B cell (primary cell): ENCODE results near the gene STAU1. TPM values are rescaled to one million over a fixed set of nuclear protein-coding genes. Genes with fewer than 3 reads are reported as not detected.

Experiments
- ATAC-seq: fragments of 200-7000 bp; cut with Tn5 transposase; one replicate; pipeline ENCODE4 v1.10.0; 2021; ENCODE audit warnings: low read depth, mild to moderate bottlenecking, moderate number of reproducible peaks, moderate library complexity
- CTCF ChIA-PET: fragments of 350-600 bp; sonication (Branson Sonifier 250); formaldehyde crosslinking; loops from one replicate; lab custom pipeline; 2021; ENCODE audit warnings: antibody characterized with exemption, inconsistent platforms; lab: Charles Lee
- POLR2A ChIA-PET: fragments of 350-600 bp; sonication (Branson Sonifier 250); formaldehyde crosslinking; loops from one replicate; lab custom pipeline; 2021; ENCODE audit warnings: antibody characterized with exemption; lab: Charles Lee
- DNase-seq: peaks from one replicate; pipeline ENCODE4 v3.0.0; 2013
- H2AFZ ChIP-seq: 2 replicates; pipeline ENCODE4 v1.6.1; 2012; ENCODE audit warnings: mild to moderate bottlenecking, low read depth, low read length; ENCODE audit not compliant: insufficient read depth, poor library complexity, severe bottlenecking
- H3K27ac ChIP-seq, 2 donors: 1 replicate in 1 of 2; 2 replicates in 1 of 2; pipeline ENCODE4 v1.5.1; 2012 to 2013; ENCODE audit warnings: low read length in 2 of 2, mild to moderate bottlenecking in 2 of 2, moderate library complexity in 1 of 2
- H3K27me3 ChIP-seq, 4 experiments: fragments of 200-600 bp in 1 of 4; sonication (generic) in 1 of 4; replicated peaks in 1 of 4; 1 replicate in 2 of 4; 2 replicates in 2 of 4; pipeline versions ENCODE4 v1.6.1 to v1.7.0; 2013 to 2016; ENCODE audit warnings: low read length in 3 of 4, mild to moderate bottlenecking in 2 of 4, mixed read lengths in 1 of 4, moderate library complexity in 1 of 4; ENCODE audit not compliant: insufficient read depth in 4 of 4, control insufficient read depth in 3 of 4; ENCODE audit errors: control extremely low read depth in 1 of 4
- H3K36me3 ChIP-seq, 2 experiments: replicated peaks in 1 of 2; 1 replicate in 1 of 2; 2 replicates in 1 of 2; pipeline versions ENCODE4 v1.6.1 to v1.7.1; 2013; ENCODE audit warnings: low read length in 1 of 2; ENCODE audit not compliant: insufficient read depth in 2 of 2, control insufficient read depth in 1 of 2; ENCODE audit errors: control extremely low read depth in 1 of 2, extremely low read depth in 1 of 2
- H3K4me1 ChIP-seq, 2 donors: fragments of 200-600 bp in 1 of 2; sonication (generic) in 1 of 2; 1 replicate in 1 of 2; 2 replicates in 1 of 2; pipeline versions ENCODE4 v1.5.1 to v1.6.1; 2013 to 2017; ENCODE audit warnings: low read length in 2 of 2; ENCODE audit not compliant: control insufficient read depth in 2 of 2, insufficient read depth in 2 of 2
- H3K4me2 ChIP-seq: replicated peaks from 2 replicates; pipeline ENCODE3; 2012; ENCODE audit warnings: mild to moderate bottlenecking, low read depth, low read length; ENCODE audit not compliant: poor library complexity, severe bottlenecking
- H3K4me3 ChIP-seq, 5 experiments: fragments of 200-600 bp in 1 of 5; sonication (generic) in 1 of 5; 1 replicate in 3 of 5; 2 replicates in 2 of 5; pipeline versions ENCODE4 v1.5.1 to v1.7.0; 2011 to 2016; ENCODE audit warnings: low read length in 4 of 5, mild to moderate bottlenecking in 4 of 5, low read depth in 2 of 5, control low read depth in 1 of 5, moderate library complexity in 1 of 5; ENCODE audit not compliant: insufficient read depth in 1 of 5; ENCODE audit errors: control extremely low read depth in 1 of 5, extremely low read depth in 1 of 5
- H3K79me2 ChIP-seq: fragments of 200-600 bp; sonication (generic); one replicate; pipeline ENCODE4 v1.6.0; 2016; ENCODE audit warnings: low read length; ENCODE audit not compliant: control insufficient read depth, insufficient read depth
- H3K9ac ChIP-seq: fragments of 200-600 bp; sonication (generic); 2 replicates; pipeline ENCODE4 v1.6.1; 2017; ENCODE audit warnings: mild to moderate bottlenecking, low read length, moderate library complexity
- H3K9me3 ChIP-seq, 3 donors: one replicate each; pipeline versions ENCODE4 v1.6.1 to v1.7.1; 2013; ENCODE audit warnings: low read length in 2 of 3; ENCODE audit not compliant: control insufficient read depth in 2 of 3, insufficient read depth in 1 of 3; ENCODE audit errors: control extremely low read depth in 1 of 3
- H4K20me1 ChIP-seq: 2 replicates; pipeline ENCODE4 v1.6.0; 2012; ENCODE audit warnings: mild to moderate bottlenecking, low read length; ENCODE audit not compliant: insufficient read depth, control insufficient read depth, poor library complexity, severe bottlenecking
- H3K27ac Mint-ChIP-seq: one replicate; pipeline ENCODE4 v1.8.0; 2021; ENCODE audit warnings: mixed read lengths
- H3K27me3 Mint-ChIP-seq: one replicate; pipeline ENCODE4 v1.8.0; 2021; ENCODE audit warnings: mixed read lengths
- H3K4me1 Mint-ChIP-seq: one replicate; pipeline ENCODE4 v1.8.0; 2021; ENCODE audit warnings: mixed read lengths
- H3K4me3 Mint-ChIP-seq: one replicate; pipeline ENCODE4 v1.8.0; 2021; ENCODE audit warnings: mixed read lengths
- H3K9me3 Mint-ChIP-seq: one replicate; pipeline ENCODE4 v1.8.0; 2022; ENCODE audit warnings: mixed read lengths; ENCODE audit not compliant: insufficient read depth
- EZH2 ChIP-seq: IDR thresholded peaks from 2 replicates; pipeline ENCODE4 v1.6.1; 2012; ENCODE audit warnings: borderline replicate concordance, low read depth, mild to moderate bottlenecking, moderate library complexity, low read length; ENCODE audit not compliant: insufficient read depth, poor library complexity, severe bottlenecking
- whole genome bisulfite sequencing: methylation state at CpG from one replicate; pipeline ENCODE4 v1.1.5; 2013; ENCODE audit warnings: missing lambda C conversion rate; ENCODE audit not compliant: insufficient coverage; 5-methylcytosine and 5-hydroxymethylcytosine counted together
- intact Hi-C: fragments of 100-400 bp; cut with micrococcal nuclease; formaldehyde crosslinking; loops from one replicate; pipeline ENCODE4 v1.10.0; 2022
- polyA plus RNA-seq: library from polyadenylated mRNA; depleted of rRNA; stranded (reverse); fragments of >200 nt; gene quantifications from 2 replicates; pipeline ENCODE4 v1.2.3, GENCODE V29; 2012
- total RNA-seq, 2 donors: library from RNA; stranded (reverse); fragments of 120-200 nt in 1 of 2; gene quantifications; 1 replicate in 1 of 2; 2 replicates in 1 of 2; pipeline versions ENCODE4 v1.2.3 to v1.2.4, GENCODE V29; 2013 to 2022
- TF ChIP-seq, protein P1 (sequence below): fragments of 200-600 bp; IDR thresholded peaks from one replicate; pipeline ENCODE4 v1.8.0; 2022; ENCODE audit warnings: antibody characterized with exemption, mild to moderate bottlenecking

STAU1 gene
- total and polyA plus RNA-seq, 2 donors (not counting 1 experiment from before 2014, with no cell fraction given): 15.4 to 42.9 TPM

DNA sequence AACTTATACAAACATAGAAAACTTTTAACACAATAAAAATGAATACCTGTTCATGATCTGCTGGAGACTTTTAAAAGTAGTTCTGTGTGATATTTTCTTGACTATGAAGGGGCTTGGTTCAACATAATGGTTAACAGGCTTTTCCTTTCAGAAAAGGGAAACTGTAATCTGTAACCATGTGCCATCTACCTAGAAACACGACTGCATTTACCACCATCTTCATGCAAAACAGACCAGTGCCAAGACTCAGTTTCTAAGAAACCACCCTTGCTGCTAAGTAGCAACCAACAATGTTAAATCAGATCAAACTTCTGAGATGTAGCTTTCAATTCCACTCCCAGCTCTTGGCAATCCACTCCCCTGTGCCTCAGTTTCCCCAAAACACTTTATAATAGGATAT, 15.7 kb downstream of the STAU1 start:
- Histone ChIP-seq H3K4me1 (peaks cover 7 to 18% of the 10 kb centered on the region in 2 donors), H3K4me3 (no peak overlapping the region), H3K79me2 (peaks cover 98% of the 10 kb centered on the region), H3K9ac (no peak overlapping the region), H4K20me1 (peaks cover 53% of the 10 kb centered on the region), H3K36me3 (peaks cover 1 to 15% of the 10 kb centered on the region in 2 experiments), H2AFZ (no peak overlapping the region), H3K27me3 (no peaks in the 10 kb centered on the region), H3K27ac (no peak overlapping the region), H3K9me3 (no peaks in the 10 kb centered on the region), H3K4me2 (no peak overlapping the region)
- CTCF ChIA-PET: no interaction called here
- POLR2A ChIA-PET: no interaction called here
- 11% methylated on average over 1 of the region's 1 CpG for WGBS
- H3K9me3 Mint-ChIP-seq: no peaks in the 10 kb centered on the region
- DNase-seq (no peak), ATAC-seq (no peak)
- H3K4me3 Mint-ChIP-seq: no peak overlapping the region
- H3K27ac Mint-ChIP-seq: no peak overlapping the region
- H3K27me3 Mint-ChIP-seq: no peaks in the 10 kb centered on the region
- H3K4me1 Mint-ChIP-seq: peaks cover 25% of the 10 kb centered on the region
- TF ChIP-seq, protein P1, sequence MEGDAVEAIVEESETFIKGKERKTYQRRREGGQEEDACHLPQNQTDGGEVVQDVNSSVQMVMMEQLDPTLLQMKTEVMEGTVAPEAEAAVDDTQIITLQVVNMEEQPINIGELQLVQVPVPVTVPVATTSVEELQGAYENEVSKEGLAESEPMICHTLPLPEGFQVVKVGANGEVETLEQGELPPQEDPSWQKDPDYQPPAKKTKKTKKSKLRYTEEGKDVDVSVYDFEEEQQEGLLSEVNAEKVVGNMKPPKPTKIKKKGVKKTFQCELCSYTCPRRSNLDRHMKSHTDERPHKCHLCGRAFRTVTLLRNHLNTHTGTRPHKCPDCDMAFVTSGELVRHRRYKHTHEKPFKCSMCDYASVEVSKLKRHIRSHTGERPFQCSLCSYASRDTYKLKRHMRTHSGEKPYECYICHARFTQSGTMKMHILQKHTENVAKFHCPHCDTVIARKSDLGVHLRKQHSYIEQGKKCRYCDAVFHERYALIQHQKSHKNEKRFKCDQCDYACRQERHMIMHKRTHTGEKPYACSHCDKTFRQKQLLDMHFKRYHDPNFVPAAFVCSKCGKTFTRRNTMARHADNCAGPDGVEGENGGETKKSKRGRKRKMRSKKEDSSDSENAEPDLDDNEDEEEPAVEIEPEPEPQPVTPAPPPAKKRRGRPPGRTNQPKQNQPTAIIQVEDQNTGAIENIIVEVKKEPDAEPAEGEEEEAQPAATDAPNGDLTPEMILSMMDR: no peak
- no peak for TF ChIP-seq EZH2
- intact Hi-C loops: no loop called here

DNA sequence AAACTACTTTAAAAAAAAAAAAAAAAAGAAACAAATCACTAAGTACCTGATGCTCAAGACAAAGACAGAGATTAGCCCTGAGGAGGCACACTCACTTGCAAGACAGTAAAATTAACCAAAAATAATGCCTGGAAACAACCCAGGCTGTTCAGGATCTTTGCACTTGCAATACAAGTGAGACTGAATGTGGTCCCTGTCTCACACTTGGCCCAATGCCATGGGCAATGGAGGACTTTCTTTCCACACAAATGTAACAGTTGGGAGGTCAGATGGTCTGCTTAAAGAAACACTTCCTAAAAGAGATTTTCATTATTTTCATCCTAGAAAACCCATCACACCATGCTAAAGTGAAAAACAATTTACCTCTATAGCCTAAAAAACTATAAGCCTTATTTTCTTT, 16.2 kb downstream of the STAU1 start:
- Histone ChIP-seq H3K27me3 (no peaks in the 10 kb centered on the region), H4K20me1 (peaks cover 53% of the 10 kb centered on the region), H3K27ac (no peak overlapping the region), H3K9ac (no peak overlapping the region), H2AFZ (no peak overlapping the region), H3K9me3 (no peaks in the 10 kb centered on the region), H3K4me1 (peaks cover 9 to 23% of the 10 kb centered on the region in 2 donors), H3K4me2 (no peak overlapping the region), H3K4me3 (no peak overlapping the region), H3K36me3 (peaks cover 1 to 15% of the 10 kb centered on the region in 2 experiments), H3K79me2 (peaks cover 98% of the 10 kb centered on the region)
- no peak for DNase-seq
- POLR2A ChIA-PET: no interaction called here
- intact Hi-C loops: no loop called here
- no peaks in the 10 kb centered on the region for H3K27me3 Mint-ChIP-seq
- no peaks in the 10 kb centered on the region for H3K9me3 Mint-ChIP-seq
- H3K4me1 Mint-ChIP-seq: peaks cover 29% of the 10 kb centered on the region
- TF ChIP-seq, protein P1: no peak
- no peak for TF ChIP-seq EZH2
- no peak overlapping the region for H3K27ac Mint-ChIP-seq
- no peak overlapping the region for H3K4me3 Mint-ChIP-seq
- no peak for ATAC-seq
- CTCF ChIA-PET: no interaction called here
